Measurements from ENCODE around the gene NEMF.
"Not testable (repeated sequence)": the region's sequence is repeated elsewhere in the genome, so short reads cannot be mapped to it uniquely, and the experiment has no call there.

Gene NEMF
- total RNA-seq, result 47.9 to 161 (median 101) reads per million in 18 experiments

GRCh38 chr14:49852301-49853157 is at the start of gene NEMF:
TSS of gene NEMF (minus strand) at chr14:49852788. CDS start at chr14:49852753, 35 bp downstream.
- DNase-seq, result peak; percentile 94 to 96

- no peak for DNase-seq
These were observed 48.4 kb upstream of the NEMF start for GRCh38 chr14:49900973-49901372.

- no peak for DNase-seq
These were observed 45.9 kb upstream of the NEMF start for GRCh38 chr14:49898485-49898884.

- DNase-seq, result no peak
These were observed 45.4 kb upstream of the NEMF start for GRCh38 chr14:49897965-49898364.

GRCh38 chr14:49897414-49897813 is 44.8 kb upstream of the NEMF start:
- DNase-seq, result no peak

- no peak for DNase-seq
These were observed 44.4 kb upstream of the NEMF start for GRCh38 chr14:49896966-49897365.

GRCh38 chr14:49896272-49896671 is 43.7 kb upstream of the NEMF start:
- not testable (repeated sequence) for DNase-seq

GRCh38 chr14:49895480-49895879 is 42.9 kb upstream of the NEMF start:
- DNase-seq, result peak in 1 of 2 donors; percentile 22

- peak in 1 of 2 donors; percentile 18 for DNase-seq
These were observed 41.9 kb upstream of the NEMF start for GRCh38 chr14:49894214-49895107.

- peak; percentile 60 to 77 for DNase-seq
These were observed 41.0 kb upstream of the NEMF start for GRCh38 chr14:49893309-49894213.

GRCh38 chr14:49892636-49893308 is 40.2 kb upstream of the NEMF start, which contains the start of gene ARF6:
TSS of gene ARF6 (plus strand) at chr14:49893082. CDS start at chr14:49893737, 655 bp downstream.
- DNase-seq, result peak; percentile 98 to 99

- DNase-seq, result peak; percentile 82 to 84
These were observed 39.7 kb upstream of the NEMF start for GRCh38 chr14:49892301-49892635.

- DNase-seq, result no peak
These were observed 35.7 kb upstream of the NEMF start for GRCh38 chr14:49888293-49888692.

GRCh38 chr14:49886523-49886922 is 33.9 kb upstream of the NEMF start:
- no peak for DNase-seq

GRCh38 chr14:49882826-49883694 is 30.5 kb upstream of the NEMF start:
- peak; percentile 43 to 54 for DNase-seq

GRCh38 chr14:49881350-49882001 is 28.9 kb upstream of the NEMF start:
- DNase-seq, result no peak

- DNase-seq, result peak in 1 of 2 donors; percentile 26
These were observed 27.9 kb upstream of the NEMF start for GRCh38 chr14:49880267-49881064.

GRCh38 chr14:49879646-49880204 is 27.1 kb upstream of the NEMF start:
- DNase-seq, result peak; percentile 76 to 80

All from inflammatory macrophage (primary cell).